MM.1S (cell line): ENCODE measurements around the gene PTPRN2.

Experiments used
- EZH2 ChIP-seq: fragments of 300-600 bp; sonication (generic); optimal IDR thresholded peaks from 2 replicates; pipeline ENCODE3; 2017; ENCODE audit warnings: low read depth, mild to moderate bottlenecking, antibody characterized with exemption, low read length, mixed read lengths
- TF ChIP-seq, protein P1 (sequence below): fragments of 300-600 bp; sonication (generic); IDR thresholded peaks from 2 replicates; pipeline ENCODE4 v1.5.1; 2016; ENCODE audit warnings: antibody characterized with exemption, low read length, mixed read lengths

DNA sequence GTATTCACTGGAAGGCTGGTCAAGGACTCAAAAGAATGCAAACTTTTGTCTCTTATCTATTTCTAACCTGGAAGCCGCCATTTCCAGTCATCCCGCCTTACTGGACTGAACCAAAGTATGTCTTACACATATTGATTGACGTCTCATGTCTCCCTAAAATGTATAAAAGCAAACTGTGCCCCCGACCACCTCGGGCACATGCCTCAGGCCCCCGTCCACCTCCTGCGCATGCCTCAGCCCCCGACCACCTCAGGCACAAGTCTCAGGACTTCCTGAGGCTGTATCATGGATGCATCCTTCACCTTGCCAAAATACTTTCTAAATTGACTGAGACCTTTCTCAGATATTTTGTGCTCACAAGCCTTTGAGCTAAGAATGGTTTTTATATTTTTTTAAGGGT lies 148.6 kb downstream of the PTPRN2 start:
- TF ChIP-seq, protein P1, sequence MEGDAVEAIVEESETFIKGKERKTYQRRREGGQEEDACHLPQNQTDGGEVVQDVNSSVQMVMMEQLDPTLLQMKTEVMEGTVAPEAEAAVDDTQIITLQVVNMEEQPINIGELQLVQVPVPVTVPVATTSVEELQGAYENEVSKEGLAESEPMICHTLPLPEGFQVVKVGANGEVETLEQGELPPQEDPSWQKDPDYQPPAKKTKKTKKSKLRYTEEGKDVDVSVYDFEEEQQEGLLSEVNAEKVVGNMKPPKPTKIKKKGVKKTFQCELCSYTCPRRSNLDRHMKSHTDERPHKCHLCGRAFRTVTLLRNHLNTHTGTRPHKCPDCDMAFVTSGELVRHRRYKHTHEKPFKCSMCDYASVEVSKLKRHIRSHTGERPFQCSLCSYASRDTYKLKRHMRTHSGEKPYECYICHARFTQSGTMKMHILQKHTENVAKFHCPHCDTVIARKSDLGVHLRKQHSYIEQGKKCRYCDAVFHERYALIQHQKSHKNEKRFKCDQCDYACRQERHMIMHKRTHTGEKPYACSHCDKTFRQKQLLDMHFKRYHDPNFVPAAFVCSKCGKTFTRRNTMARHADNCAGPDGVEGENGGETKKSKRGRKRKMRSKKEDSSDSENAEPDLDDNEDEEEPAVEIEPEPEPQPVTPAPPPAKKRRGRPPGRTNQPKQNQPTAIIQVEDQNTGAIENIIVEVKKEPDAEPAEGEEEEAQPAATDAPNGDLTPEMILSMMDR, result no peak
- TF ChIP-seq EZH2, result no peak
